Measurements from ENCODE around the gene ZNF197. TPM values are rescaled to one million over a fixed set of nuclear protein-coding genes. Genes with fewer than 3 reads are reported as not detected.

Gene ZNF197
- 16.4 to 19.8 TPM (median 16.4 TPM) in 3 replicates for total RNA-seq (2021)
- Bru-seq, nascent RNA: percentile 88 among the genes with signal in this experiment
- long read RNA-seq, experiment 1, full-length matches to known transcripts: 14 of 43 reads
- long read RNA-seq, experiment 1, partial matches to known transcripts: 5 of 43 reads
- long read RNA-seq, experiment 1, other reads (novel, unspliced or antisense): 24 of 43 reads
- long read RNA-seq, experiment 2, full-length matches to known transcripts: 7 of 32 reads
- long read RNA-seq, experiment 2, partial matches to known transcripts: 0 of 32 reads
- long read RNA-seq, experiment 2, other reads (novel, unspliced or antisense): 25 of 32 reads
- long read RNA-seq, experiment 3, partial matches to known transcripts: 0 of 5 reads
- long read RNA-seq, experiment 3, other reads (novel, unspliced or antisense): 3 of 5 reads

DNA sequence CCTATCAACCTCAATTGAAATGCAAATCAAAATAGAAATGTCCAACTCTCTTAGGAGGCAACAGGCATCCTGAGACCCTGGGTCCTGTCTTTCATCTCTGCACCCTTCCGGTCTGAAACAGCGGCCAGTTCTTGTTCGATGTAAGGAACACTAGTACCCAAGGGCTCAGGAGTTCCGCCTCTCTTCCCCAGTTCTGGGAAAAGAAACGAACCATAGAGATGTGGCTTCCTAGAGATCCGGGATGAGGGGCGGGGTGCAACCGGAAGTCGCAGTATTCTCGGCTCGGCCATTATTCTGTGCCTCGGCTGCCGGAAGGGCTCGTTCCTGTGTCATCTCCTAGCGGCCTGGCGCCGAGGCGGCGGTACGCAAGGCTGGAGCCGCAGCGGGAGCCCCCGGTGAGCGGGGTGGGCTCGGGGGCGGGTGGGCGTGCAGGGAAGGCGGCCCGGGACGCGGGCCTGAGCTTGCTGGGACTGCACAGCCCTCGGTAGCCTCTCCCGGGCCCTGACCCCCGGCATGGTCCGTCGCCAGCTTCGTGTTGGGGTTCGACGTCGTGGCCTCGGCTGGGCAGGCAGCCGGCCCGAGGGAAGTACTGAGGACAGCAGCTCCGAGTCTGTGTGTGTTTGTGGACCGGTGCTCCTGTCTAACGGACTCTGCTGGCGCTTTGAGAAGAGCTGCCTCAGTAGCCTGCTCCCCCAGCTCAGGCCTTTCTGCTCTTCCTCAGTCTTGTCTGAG, at the start of gene ZNF197:
Gene ZNF197, plus strand, starts transcription at position 288 of the 732 bp plus-strand sequence. CDS start 4,119 bp downstream, outside the sequence.
- Mint-ChIP-seq H3K9me3 (no peaks in the 10 kb centered on the region), H3K4me3 (peak within 1 kb of the TSS; percentile 90), H3K4me1 (peaks cover 11% of the 10 kb centered on the region), H3K27me3 (ENCODE audit: low read depth) (no peaks in the 10 kb centered on the region), H3K36me3 (no peaks in the 10 kb centered on the region), H3K27ac (peak within 1 kb of the TSS; percentile 93)
- ATAC-seq: peak; percentile 95
- ChIA-PET CTCF (interaction anchor here (0.5 to 1.7 kb wide), 2 partner anchors 23 to 885 kb away, joined by 3 to 5 read pairs; partner anchors contain the start of gene ZNF35), POLR2A (interaction anchor here (1.1 to 1.7 kb wide), 3 partner anchors 24 to 104 kb away, joined by 3 to 7 read pairs (median 6); partner anchors contain the start of genes ZNF35, ZNF501 and ZNF660)
- DNase-seq (ENCODE audit: low spot score): peak; percentile 90
- TF ChIP-seq EMX1 (CRISPR knock-in tag; IDR thresholded peaks at IDR 0.05) (no peak), SMAD4 (CRISPR knock-in tag; IDR thresholded peaks at IDR 0.05) (no peak), NFYB (CRISPR knock-in tag; conservative IDR thresholded peaks at IDR 0.05; ENCODE audit: low read depth) (no peak), TEAD1 (CRISPR knock-in tag; IDR thresholded peaks at IDR 0.05) (no peak), HMGA2 (CRISPR knock-in tag; IDR thresholded peaks at IDR 0.05) (no peak), SP1 (CRISPR knock-in tag; conservative IDR thresholded peaks at IDR 0.05) (peak; percentile 54; the same call in 1 of the 2 replicates), ELF4 (CRISPR knock-in tag; IDR thresholded peaks at IDR 0.05; ENCODE audit: low read depth) (no peak; the same call in 1 of the 2 replicates), ZNF423 (CRISPR knock-in tag; IDR thresholded peaks at IDR 0.05) (no peak), CBFB (CRISPR knock-in tag; IDR thresholded peaks at IDR 0.05; ENCODE audit: low read depth) (no peak), GABPB1 (CRISPR knock-in tag; IDR thresholded peaks at IDR 0.05) (peak; percentile 37; the same call in 1 of the 2 replicates), TEAD4 (CRISPR knock-in tag; IDR thresholded peaks at IDR 0.05) (no peak), IRF2 (CRISPR knock-in tag; IDR thresholded peaks at IDR 0.05; ENCODE audit: borderline replicate concordance, low read depth) (no peak), NR1H2 (CRISPR knock-in tag; IDR thresholded peaks at IDR 0.05) (no peak), PRRX2 (CRISPR knock-in tag; IDR thresholded peaks at IDR 0.05) (no peak), MYBL2 (CRISPR knock-in tag; IDR thresholded peaks at IDR 0.05) (peak; percentile 49; the same call in 1 of the 2 replicates), ATF1 (CRISPR knock-in tag; IDR thresholded peaks at IDR 0.05) (no peak), KAT7 (CRISPR knock-in tag; IDR thresholded peaks at IDR 0.05; ENCODE audit: borderline replicate concordance) (peak; percentile 64; the same call in 1 of the 2 replicates), OVOL2 (CRISPR knock-in tag; IDR thresholded peaks at IDR 0.05; ENCODE audit: borderline replicate concordance) (no peak), ZNF671 (CRISPR knock-in tag; IDR thresholded peaks at IDR 0.05) (no peak)
- TF ChIP-seq, protein P1, sequence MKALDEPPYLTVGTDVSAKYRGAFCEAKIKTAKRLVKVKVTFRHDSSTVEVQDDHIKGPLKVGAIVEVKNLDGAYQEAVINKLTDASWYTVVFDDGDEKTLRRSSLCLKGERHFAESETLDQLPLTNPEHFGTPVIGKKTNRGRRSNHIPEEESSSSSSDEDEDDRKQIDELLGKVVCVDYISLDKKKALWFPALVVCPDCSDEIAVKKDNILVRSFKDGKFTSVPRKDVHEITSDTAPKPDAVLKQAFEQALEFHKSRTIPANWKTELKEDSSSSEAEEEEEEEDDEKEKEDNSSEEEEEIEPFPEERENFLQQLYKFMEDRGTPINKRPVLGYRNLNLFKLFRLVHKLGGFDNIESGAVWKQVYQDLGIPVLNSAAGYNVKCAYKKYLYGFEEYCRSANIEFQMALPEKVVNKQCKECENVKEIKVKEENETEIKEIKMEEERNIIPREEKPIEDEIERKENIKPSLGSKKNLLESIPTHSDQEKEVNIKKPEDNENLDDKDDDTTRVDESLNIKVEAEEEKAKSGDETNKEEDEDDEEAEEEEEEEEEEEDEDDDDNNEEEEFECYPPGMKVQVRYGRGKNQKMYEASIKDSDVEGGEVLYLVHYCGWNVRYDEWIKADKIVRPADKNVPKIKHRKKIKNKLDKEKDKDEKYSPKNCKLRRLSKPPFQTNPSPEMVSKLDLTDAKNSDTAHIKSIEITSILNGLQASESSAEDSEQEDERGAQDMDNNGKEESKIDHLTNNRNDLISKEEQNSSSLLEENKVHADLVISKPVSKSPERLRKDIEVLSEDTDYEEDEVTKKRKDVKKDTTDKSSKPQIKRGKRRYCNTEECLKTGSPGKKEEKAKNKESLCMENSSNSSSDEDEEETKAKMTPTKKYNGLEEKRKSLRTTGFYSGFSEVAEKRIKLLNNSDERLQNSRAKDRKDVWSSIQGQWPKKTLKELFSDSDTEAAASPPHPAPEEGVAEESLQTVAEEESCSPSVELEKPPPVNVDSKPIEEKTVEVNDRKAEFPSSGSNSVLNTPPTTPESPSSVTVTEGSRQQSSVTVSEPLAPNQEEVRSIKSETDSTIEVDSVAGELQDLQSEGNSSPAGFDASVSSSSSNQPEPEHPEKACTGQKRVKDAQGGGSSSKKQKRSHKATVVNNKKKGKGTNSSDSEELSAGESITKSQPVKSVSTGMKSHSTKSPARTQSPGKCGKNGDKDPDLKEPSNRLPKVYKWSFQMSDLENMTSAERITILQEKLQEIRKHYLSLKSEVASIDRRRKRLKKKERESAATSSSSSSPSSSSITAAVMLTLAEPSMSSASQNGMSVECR (CRISPR knock-in tag; IDR thresholded peaks at IDR 0.05; ENCODE audit: borderline replicate concordance): peak; percentile 42; the same call in 1 of the 2 replicates
- TF ChIP-seq, protein P2, sequence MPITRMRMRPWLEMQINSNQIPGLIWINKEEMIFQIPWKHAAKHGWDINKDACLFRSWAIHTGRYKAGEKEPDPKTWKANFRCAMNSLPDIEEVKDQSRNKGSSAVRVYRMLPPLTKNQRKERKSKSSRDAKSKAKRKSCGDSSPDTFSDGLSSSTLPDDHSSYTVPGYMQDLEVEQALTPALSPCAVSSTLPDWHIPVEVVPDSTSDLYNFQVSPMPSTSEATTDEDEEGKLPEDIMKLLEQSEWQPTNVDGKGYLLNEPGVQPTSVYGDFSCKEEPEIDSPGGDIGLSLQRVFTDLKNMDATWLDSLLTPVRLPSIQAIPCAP (CRISPR knock-in tag; IDR thresholded peaks at IDR 0.05): no peak
- TF ChIP-seq, protein P3, sequence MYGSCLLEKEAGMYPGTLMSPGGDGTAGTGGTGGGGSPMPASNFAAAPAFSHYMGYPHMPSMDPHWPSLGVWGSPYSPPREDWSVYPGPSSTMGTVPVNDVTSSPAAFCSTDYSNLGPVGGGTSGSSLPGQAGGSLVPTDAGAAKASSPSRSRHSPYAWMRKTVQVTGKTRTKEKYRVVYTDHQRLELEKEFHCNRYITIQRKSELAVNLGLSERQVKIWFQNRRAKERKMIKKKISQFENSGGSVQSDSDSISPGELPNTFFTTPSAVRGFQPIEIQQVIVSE (CRISPR knock-in tag; IDR thresholded peaks at IDR 0.05; ENCODE audit: borderline replicate concordance): no peak
- TF ChIP-seq, protein P4, sequence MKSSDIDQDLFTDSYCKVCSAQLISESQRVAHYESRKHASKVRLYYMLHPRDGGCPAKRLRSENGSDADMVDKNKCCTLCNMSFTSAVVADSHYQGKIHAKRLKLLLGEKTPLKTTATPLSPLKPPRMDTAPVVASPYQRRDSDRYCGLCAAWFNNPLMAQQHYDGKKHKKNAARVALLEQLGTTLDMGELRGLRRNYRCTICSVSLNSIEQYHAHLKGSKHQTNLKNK (CRISPR knock-in tag; IDR thresholded peaks at IDR 0.05): no peak
- TF ChIP-seq, protein P5, sequence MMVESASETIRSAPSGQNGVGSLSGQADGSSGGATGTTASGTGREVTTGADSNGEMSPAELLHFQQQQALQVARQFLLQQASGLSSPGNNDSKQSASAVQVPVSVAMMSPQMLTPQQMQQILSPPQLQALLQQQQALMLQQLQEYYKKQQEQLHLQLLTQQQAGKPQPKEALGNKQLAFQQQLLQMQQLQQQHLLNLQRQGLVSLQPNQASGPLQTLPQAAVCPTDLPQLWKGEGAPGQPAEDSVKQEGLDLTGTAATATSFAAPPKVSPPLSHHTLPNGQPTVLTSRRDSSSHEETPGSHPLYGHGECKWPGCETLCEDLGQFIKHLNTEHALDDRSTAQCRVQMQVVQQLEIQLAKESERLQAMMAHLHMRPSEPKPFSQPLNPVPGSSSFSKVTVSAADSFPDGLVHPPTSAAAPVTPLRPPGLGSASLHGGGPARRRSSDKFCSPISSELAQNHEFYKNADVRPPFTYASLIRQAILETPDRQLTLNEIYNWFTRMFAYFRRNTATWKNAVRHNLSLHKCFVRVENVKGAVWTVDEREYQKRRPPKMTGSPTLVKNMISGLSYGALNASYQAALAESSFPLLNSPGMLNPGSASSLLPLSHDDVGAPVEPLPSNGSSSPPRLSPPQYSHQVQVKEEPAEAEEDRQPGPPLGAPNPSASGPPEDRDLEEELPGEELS (CRISPR knock-in tag; IDR thresholded peaks at IDR 0.05): peak; percentile 58; the same call in 1 of the 2 replicates
- TF ChIP-seq, protein P6, sequence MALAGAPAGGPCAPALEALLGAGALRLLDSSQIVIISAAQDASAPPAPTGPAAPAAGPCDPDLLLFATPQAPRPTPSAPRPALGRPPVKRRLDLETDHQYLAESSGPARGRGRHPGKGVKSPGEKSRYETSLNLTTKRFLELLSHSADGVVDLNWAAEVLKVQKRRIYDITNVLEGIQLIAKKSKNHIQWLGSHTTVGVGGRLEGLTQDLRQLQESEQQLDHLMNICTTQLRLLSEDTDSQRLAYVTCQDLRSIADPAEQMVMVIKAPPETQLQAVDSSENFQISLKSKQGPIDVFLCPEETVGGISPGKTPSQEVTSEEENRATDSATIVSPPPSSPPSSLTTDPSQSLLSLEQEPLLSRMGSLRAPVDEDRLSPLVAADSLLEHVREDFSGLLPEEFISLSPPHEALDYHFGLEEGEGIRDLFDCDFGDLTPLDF (CRISPR knock-in tag; IDR thresholded peaks at IDR 0.05): no peak
- TF ChIP-seq, protein P7, sequence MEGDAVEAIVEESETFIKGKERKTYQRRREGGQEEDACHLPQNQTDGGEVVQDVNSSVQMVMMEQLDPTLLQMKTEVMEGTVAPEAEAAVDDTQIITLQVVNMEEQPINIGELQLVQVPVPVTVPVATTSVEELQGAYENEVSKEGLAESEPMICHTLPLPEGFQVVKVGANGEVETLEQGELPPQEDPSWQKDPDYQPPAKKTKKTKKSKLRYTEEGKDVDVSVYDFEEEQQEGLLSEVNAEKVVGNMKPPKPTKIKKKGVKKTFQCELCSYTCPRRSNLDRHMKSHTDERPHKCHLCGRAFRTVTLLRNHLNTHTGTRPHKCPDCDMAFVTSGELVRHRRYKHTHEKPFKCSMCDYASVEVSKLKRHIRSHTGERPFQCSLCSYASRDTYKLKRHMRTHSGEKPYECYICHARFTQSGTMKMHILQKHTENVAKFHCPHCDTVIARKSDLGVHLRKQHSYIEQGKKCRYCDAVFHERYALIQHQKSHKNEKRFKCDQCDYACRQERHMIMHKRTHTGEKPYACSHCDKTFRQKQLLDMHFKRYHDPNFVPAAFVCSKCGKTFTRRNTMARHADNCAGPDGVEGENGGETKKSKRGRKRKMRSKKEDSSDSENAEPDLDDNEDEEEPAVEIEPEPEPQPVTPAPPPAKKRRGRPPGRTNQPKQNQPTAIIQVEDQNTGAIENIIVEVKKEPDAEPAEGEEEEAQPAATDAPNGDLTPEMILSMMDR (IDR thresholded peaks at IDR 0.05): no peak

All from WTC11 (cell line).